GM12878 (cell line): Measurements from ENCODE around the gene ETV3L. TPM values are rescaled to one million over a fixed set of nuclear protein-coding genes. Genes with fewer than 3 reads are reported as not detected.

Experiments
- ATAC-seq: fragments of 200-7000 bp; cut with Tn5 transposase; 3 replicates; pipeline ENCODE4 v1.9.1; 2020; ENCODE audit warnings: mild to moderate bottlenecking, moderate library complexity
- BruUV-seq: library from RNA; stranded (reverse); fragments of 400-500 nt; replicated peaks from 2 replicates; lab custom pipeline; 2021; lab: Mats Ljungman, UMichigan
- CTCF ChIA-PET: fragments of 300-600 bp; sonication (Branson Sonifier 250); formaldehyde crosslinking; extraction: SDS; loops from one replicate; lab custom pipeline; 2021; ENCODE audit warnings: inconsistent platforms; lab: Yijun Ruan, JAX
- POLR2A ChIA-PET: fragments of 350-600 bp; formaldehyde crosslinking; extraction: SDS; loops from one replicate; lab custom pipeline; 2021; ENCODE audit warnings: inconsistent platforms; lab: Charles Lee
- RAD21 ChIA-PET: fragments of 300-600 bp; sonication (Branson Sonifier 250); formaldehyde crosslinking; loops from one replicate; lab custom pipeline; 2023; ENCODE audit warnings: antibody characterized with exemption; ENCODE audit not compliant: unreplicated experiment; lab: Charles Lee
- SMC1A ChIA-PET: fragments of 300-600 bp; sonication (Branson Sonifier 250); formaldehyde crosslinking; loops from one replicate; lab custom pipeline; 2023; ENCODE audit not compliant: unreplicated experiment, uncharacterized antibody; lab: Charles Lee
- DNase-seq: peaks from one replicate; pipeline ENCODE4 v3.0.0-alpha.2; 2011; ENCODE audit warnings: low read depth, low spot score
- FAIRE-seq: peaks from 3 replicates; lab custom pipeline; 2011; peaks lifted over from hg19 to GRCh38; lab: Jason Lieb, UNC
- H2AFZ ChIP-seq: 2 replicates; pipeline ENCODE4 v1.6.0; 2011; ENCODE audit warnings: low read depth, low read length, control low read depth; ENCODE audit not compliant: control insufficient read depth
- H3K27ac ChIP-seq: 2 replicates; pipeline ENCODE4 v1.5.1; 2011; ENCODE audit warnings: control low read depth; ENCODE audit not compliant: control insufficient read depth, insufficient read depth
- H3K27me3 ChIP-seq, 2 experiments: replicated peaks in 1 of 2; 2 replicates each; pipeline versions ENCODE4 v1.6.0 to v1.6.1; 2011; ENCODE audit warnings: low read length in 1 of 2; ENCODE audit not compliant: control insufficient read depth in 2 of 2, insufficient read depth in 2 of 2
- H3K36me3 ChIP-seq, 2 experiments: 2 replicates each; pipeline ENCODE4 v1.5.1; 2011; ENCODE audit warnings: low read length in 1 of 2; ENCODE audit not compliant: control insufficient read depth in 2 of 2, insufficient read depth in 2 of 2
- H3K4me1 ChIP-seq: 2 replicates; pipeline ENCODE4 v1.6.1; 2011; ENCODE audit warnings: mild to moderate bottlenecking, low read length, moderate library complexity, mixed read lengths; ENCODE audit not compliant: control insufficient read depth, insufficient read depth
- H3K4me2 ChIP-seq: 2 replicates; pipeline ENCODE4 v1.6.0; 2011; ENCODE audit warnings: control low read depth; ENCODE audit not compliant: control insufficient read depth, insufficient read depth
- H3K4me3 ChIP-seq: fragments of 200-600 bp; sonication (generic); 2 replicates; pipeline ENCODE4 v1.5.1; 2016
- H3K79me2 ChIP-seq: 2 replicates; pipeline ENCODE4 v1.6.0; 2011; ENCODE audit warnings: low read length; ENCODE audit not compliant: control insufficient read depth, insufficient read depth
- H3K9ac ChIP-seq: 2 replicates; pipeline ENCODE4 v1.8.0; 2011; ENCODE audit warnings: low read length, control low read depth, mixed read lengths; ENCODE audit not compliant: control insufficient read depth, insufficient read depth
- H3K9me3 ChIP-seq: replicated peaks from 3 replicates; pipeline ENCODE4 v1.5.1; 2011; ENCODE audit warnings: mild to moderate bottlenecking, low read length; ENCODE audit not compliant: control insufficient read depth, insufficient read depth
- H4K20me1 ChIP-seq: 2 replicates; pipeline ENCODE4 v1.6.0; 2011; ENCODE audit not compliant: control insufficient read depth, insufficient read depth
- BACH1 ChIP-seq: fragments of 450-650 bp; IDR thresholded peaks from 2 replicates; pipeline ENCODE4 v1.6.1; 2017; ENCODE audit warnings: mild to moderate bottlenecking, borderline replicate concordance
- BHLHE40 ChIP-seq, 2 experiments: fragments of 450-650 bp in 1 of 2; IDR thresholded peaks; 2 replicates each; pipeline ENCODE4 v1.6.1; 2011 to 2017; ENCODE audit warnings: low read depth in 2 of 2, borderline replicate concordance in 1 of 2, improper control_type of control experiment in 1 of 2, low read length in 1 of 2, mild to moderate bottlenecking in 1 of 2
- DPF2 ChIP-seq: fragments of 450-650 bp; IDR thresholded peaks from 2 replicates; pipeline ENCODE4 v1.6.1; 2017; ENCODE audit warnings: mild to moderate bottlenecking
- EGR1 ChIP-seq, 2 experiments: IDR thresholded peaks; 1 replicate in 1 of 2; 2 replicates in 1 of 2; pipeline ENCODE4 v1.6.1; 2011 to 2012; ENCODE audit warnings: low read depth in 2 of 2, low read length in 2 of 2, borderline replicate concordance in 1 of 2, mild to moderate bottlenecking in 1 of 2, moderate library complexity in 1 of 2
- GATAD2B ChIP-seq: fragments of 450-650 bp; conservative IDR thresholded peaks from 2 replicates; pipeline ENCODE4 v1.6.1; 2017; ENCODE audit warnings: low read depth, mild to moderate bottlenecking, moderate library complexity
- HSF1 ChIP-seq: fragments of 150-350 bp; IDR thresholded peaks from 2 replicates; pipeline ENCODE4 v1.6.1; 2014; ENCODE audit warnings: mild to moderate bottlenecking, low read depth, low read length
- IKZF1 ChIP-seq: fragments of 450-650 bp; conservative IDR thresholded peaks from 2 replicates; pipeline ENCODE4 v1.6.1; 2017; ENCODE audit warnings: antibody characterized with exemption, mild to moderate bottlenecking
- IKZF2 ChIP-seq, 2 experiments: fragments of 450-650 bp; IDR thresholded peaks; 2 replicates each; pipeline ENCODE4 v1.6.1; 2017; ENCODE audit warnings: mild to moderate bottlenecking in 2 of 2, moderate library complexity in 2 of 2
- PAX5 ChIP-seq: IDR thresholded peaks from 2 replicates; pipeline ENCODE4 v1.6.1; 2011; ENCODE audit warnings: low read depth, low read length, borderline replicate concordance
- POLR2A ChIP-seq: IDR thresholded peaks from 2 replicates; pipeline ENCODE4 v1.6.1; 2011; ENCODE audit warnings: low read depth, mild to moderate bottlenecking, low read length
- ZNF217 ChIP-seq: fragments of 450-650 bp; IDR thresholded peaks from 2 replicates; pipeline ENCODE4 v1.6.1; 2017; ENCODE audit warnings: antibody characterized with exemption, mild to moderate bottlenecking
- ZNF384 ChIP-seq: IDR thresholded peaks from 2 replicates; pipeline ENCODE4 v1.6.1; 2012; ENCODE audit warnings: low read depth, mild to moderate bottlenecking, low read length, improper control_type of control experiment, borderline replicate concordance
- WGBS: methylation state at CpG from one replicate; pipeline ENCODE4 v1.1.6; 2016; ENCODE audit warnings: low lambda C conversion rate; ENCODE audit not compliant: insufficient replicate concordance, insufficient coverage; ENCODE audit errors: missing lambda C conversion rate; 5-methylcytosine and 5-hydroxymethylcytosine counted together
- in situ Hi-C: fragments of 300-500 bp; cut with MboI; formaldehyde crosslinking; loops from 9 replicates; pipeline ENCODE4 v1.14.3; 2018; ENCODE audit warnings: mixed read lengths
- intact Hi-C: fragments of 100-400 bp; cut with micrococcal nuclease; formaldehyde crosslinking; loops from one replicate; pipeline ENCODE4 v1.14.2; 2022; ENCODE audit not compliant: unreplicated experiment
- polyA plus RNA-seq, 11 experiments: library from polyadenylated mRNA; depleted of rRNA in 4 of 11; unstranded in 6 of 11; stranded (reverse) in 5 of 11; fragments of >200 nt; fragmentation: Nextera tagmentation in 4 of 11; fragmentation: Illumina TruSeq in 1 of 11; extraction: Ambion mirVana in 4 of 11; extraction: Trizol in 1 of 11; gene quantifications; 1 replicate in 1 of 11; 2 replicates in 10 of 11; pipeline versions ENCODE4 v1.2.1 to v1.2.3, GENCODE V29; 2011 to 2016; ENCODE audit warnings: inconsistent platforms in 2 of 11, missing spikeins in 2 of 11, low read depth in 1 of 11
- total RNA-seq, 4 experiments: library from RNA; depleted of rRNA in 3 of 4; stranded (reverse); fragments of >200 nt in 3 of 4; fragmentation: Illumina TruSeq in 1 of 4; extraction: Trizol in 1 of 4; gene quantifications; 2 replicates each; pipeline versions ENCODE4 v1.2.1 to v1.2.3, GENCODE V29; 2013 to 2021
- TF ChIP-seq, protein P1 (sequence below): fragments of 450-650 bp; IDR thresholded peaks from 2 replicates; pipeline ENCODE4 v1.6.1; 2017; ENCODE audit warnings: low read depth, mild to moderate bottlenecking, moderate library complexity
- TF ChIP-seq, protein P2 (sequence below): IDR thresholded peaks from 2 replicates; pipeline ENCODE4 v1.6.1; 2011; ENCODE audit warnings: borderline replicate concordance, low read depth, mild to moderate bottlenecking, moderate library complexity, low read length; ENCODE audit not compliant: insufficient read depth, poor library complexity, severe bottlenecking

Gene ETV3L
- total and polyA plus RNA-seq, 10 of the 15 experiments (the other 5 are each of a cell fraction or from before 2014, with no cell fraction given) = 0.03 to 1.3 (median 0.44) TPM

DNA sequence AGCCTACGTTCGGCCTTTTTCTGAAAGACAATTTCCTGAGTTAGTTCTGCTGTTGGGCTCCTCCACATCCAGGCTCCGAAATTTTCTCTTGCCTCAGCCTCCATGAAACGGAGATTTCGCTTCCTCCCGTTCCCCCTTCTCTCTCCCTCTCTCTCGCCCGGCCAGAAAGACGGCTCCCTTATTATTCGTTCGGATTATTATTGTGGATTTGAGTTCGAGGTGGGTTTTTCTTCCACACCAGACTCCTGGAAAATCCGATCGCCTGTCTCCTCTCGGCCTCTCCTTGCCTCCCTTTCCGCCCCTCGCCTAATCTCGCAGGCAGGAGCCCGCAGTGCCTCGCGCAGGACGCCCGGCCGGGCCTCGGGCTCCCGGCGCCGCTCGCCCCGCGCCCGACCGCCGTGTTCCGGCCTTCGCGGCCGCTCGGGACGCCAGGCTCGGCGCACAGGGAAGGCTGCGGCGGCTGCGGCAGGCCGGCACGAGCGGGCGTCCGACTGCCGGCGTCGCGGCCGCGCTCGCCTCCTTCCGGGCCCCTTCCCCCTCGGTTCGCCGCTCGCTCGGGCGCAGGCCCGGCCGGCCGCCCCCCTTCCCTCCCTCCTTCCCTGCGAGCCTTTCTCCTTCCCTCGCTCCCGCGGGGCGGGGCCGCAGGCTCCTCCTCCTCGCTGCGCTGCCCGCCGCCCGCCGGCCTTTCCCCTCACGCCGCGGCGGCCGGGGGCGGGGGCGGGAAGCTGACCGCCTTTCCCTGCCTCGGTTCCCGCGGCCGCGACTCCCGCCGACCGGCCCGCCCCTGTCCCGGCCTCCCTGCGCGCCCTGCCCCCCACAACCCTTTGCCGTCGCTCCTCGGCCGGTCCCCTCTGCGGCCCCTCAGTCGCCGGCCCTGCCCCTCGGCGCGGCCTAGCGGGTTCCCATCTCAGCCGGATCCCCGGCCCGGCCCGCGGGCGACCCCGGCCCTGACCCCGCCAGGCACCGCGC lies 54.1 kb downstream of the ETV3L start, which contains the start of gene ARHGEF11:
ARHGEF11 (minus strand) TSS at position 493 of the 969 bp plus-strand sequence. CDS start 1,412 bp downstream, outside the sequence.
- intact Hi-C loops = no loop called here
- TSS peak; percentile 64 for BruUV-seq
- H3K27ac ChIP-seq = peak within 1 kb of the TSS; percentile 70
- DNase-seq (no peak), ATAC-seq (peak; percentile 78), FAIRE-seq (no peak)
- no peaks in the 10 kb centered on the region for H3K4me1 ChIP-seq
- POLR2A ChIA-PET = interaction anchor here (0.6 kb wide), 1 partner anchor 136 kb away, joined by 3 read pairs; no protein-coding TSS in a partner anchor
- H3K4me2 ChIP-seq = peak within 1 kb of the TSS; percentile 83
- H4K20me1 ChIP-seq = no peaks in the 10 kb centered on the region
- no peaks in the 10 kb centered on the region for H3K36me3 ChIP-seq
- H3K9me3 ChIP-seq = no peaks in the 10 kb centered on the region
- in situ Hi-C loops = no loop called here
- H3K4me3 ChIP-seq = peak within 1 kb of the TSS; percentile 78
- CTCF ChIA-PET = interaction anchor here (0.6 to 1.4 kb wide), 3 partner anchors 10 to 92 kb away, joined by 3 to 4 read pairs (median 3); no protein-coding TSS in a partner anchor
- peak within 1 kb of the TSS; percentile 86 for H2AFZ ChIP-seq
- under 1% methylated on average over 60 of the region's 120 CpGs for WGBS
- H3K9ac ChIP-seq = peak within 1 kb of the TSS; percentile 80
- no peaks in the 10 kb centered on the region; a peak in 2 of 4 replicates for H3K27me3 ChIP-seq
- SMC1A ChIA-PET = interaction anchor here (0.7 to 1.9 kb wide), 4 partner anchors 11 to 144 kb away, joined by 3 to 8 read pairs (median 3); no protein-coding TSS in a partner anchor
- RAD21 ChIA-PET = interaction anchor here (1.3 to 2.5 kb wide), 3 partner anchors 11 to 28 kb away, joined by 3 to 9 read pairs (median 5); no protein-coding TSS in a partner anchor
- peaks cover 12% of the 10 kb centered on the region for H3K79me2 ChIP-seq
- TF ChIP-seq ZNF217 (0 out of 2 replicates have a peak, but pooled peaks have one; percentile 53), IKZF2 (IDR thresholded peaks at IDR 0.05) (peak in 1 of 2 experiments; percentile 54; a peak in 2 of 4 replicates), ZNF384 (no peak), PAX5 (no peak), DPF2 (peak; percentile 81; the same call in 1 of the 2 replicates), EGR1 (IDR thresholded peaks at IDR 0.05; ENCODE audit: borderline replicate concordance in 1 of 2, low read depth in 2 of 2, low read length in 2 of 2) (0 out of 3 replicates have a peak, but pooled peaks of 1 of the 2 experiments have one; percentile 23), POLR2A (peak; percentile 21; the same call in 1 of the 2 replicates), BACH1 (peak; percentile 32; the same call in 1 of the 2 replicates), IKZF1 (peak; percentile 97), HSF1 (no peak), GATAD2B (peak; percentile 94), BHLHE40 (IDR thresholded peaks at IDR 0.05; ENCODE audit: borderline replicate concordance in 1 of 2, low read depth in 2 of 2, low read length in 1 of 2) (peak; percentile 81 to 97; a peak in 3 of 4 replicates)
- TF ChIP-seq, protein P1, sequence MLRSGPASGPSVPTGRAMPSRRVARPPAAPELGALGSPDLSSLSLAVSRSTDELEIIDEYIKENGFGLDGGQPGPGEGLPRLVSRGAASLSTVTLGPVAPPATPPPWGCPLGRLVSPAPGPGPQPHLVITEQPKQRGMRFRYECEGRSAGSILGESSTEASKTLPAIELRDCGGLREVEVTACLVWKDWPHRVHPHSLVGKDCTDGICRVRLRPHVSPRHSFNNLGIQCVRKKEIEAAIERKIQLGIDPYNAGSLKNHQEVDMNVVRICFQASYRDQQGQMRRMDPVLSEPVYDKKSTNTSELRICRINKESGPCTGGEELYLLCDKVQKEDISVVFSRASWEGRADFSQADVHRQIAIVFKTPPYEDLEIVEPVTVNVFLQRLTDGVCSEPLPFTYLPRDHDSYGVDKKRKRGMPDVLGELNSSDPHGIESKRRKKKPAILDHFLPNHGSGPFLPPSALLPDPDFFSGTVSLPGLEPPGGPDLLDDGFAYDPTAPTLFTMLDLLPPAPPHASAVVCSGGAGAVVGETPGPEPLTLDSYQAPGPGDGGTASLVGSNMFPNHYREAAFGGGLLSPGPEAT = peak; percentile 30; the same call in 1 of the 2 replicates
- TF ChIP-seq, protein P2, sequence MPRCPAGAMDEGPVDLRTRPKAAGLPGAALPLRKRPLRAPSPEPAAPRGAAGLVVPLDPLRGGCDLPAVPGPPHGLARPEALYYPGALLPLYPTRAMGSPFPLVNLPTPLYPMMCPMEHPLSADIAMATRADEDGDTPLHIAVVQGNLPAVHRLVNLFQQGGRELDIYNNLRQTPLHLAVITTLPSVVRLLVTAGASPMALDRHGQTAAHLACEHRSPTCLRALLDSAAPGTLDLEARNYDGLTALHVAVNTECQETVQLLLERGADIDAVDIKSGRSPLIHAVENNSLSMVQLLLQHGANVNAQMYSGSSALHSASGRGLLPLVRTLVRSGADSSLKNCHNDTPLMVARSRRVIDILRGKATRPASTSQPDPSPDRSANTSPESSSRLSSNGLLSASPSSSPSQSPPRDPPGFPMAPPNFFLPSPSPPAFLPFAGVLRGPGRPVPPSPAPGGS = no peak
